Chondrocyte (in vitro differentiated cells): ENCODE data around the gene CDK9. TPM values are rescaled to one million over a fixed set of nuclear protein-coding genes. Genes with fewer than 3 reads are reported as not detected.
"Not testable (repeated sequence)": the region's sequence is repeated elsewhere in the genome, so short reads cannot be mapped to it uniquely, and the experiment has no call there.

ENCODE experiments used
- DNase-seq: peaks from one replicate; pipeline ENCODE4 v3.0.0; 2021; ENCODE audit warnings: mixed read lengths, low spot score
- H3K27ac Mint-ChIP-seq: one replicate; pipeline ENCODE4 v1.8.0; 2021; ENCODE audit warnings: mild to moderate bottlenecking, moderate library complexity, mixed read lengths; ENCODE audit not compliant: unreplicated experiment
- H3K27me3 Mint-ChIP-seq: 2 replicates; pipeline ENCODE4 v1.8.0; 2021; ENCODE audit warnings: low read depth, mixed read lengths
- H3K36me3 Mint-ChIP-seq: 2 replicates; pipeline ENCODE4 v1.8.0; 2021; ENCODE audit warnings: low read depth, mixed read lengths
- H3K4me1 Mint-ChIP-seq: 2 replicates; pipeline ENCODE4 v1.8.0; 2021; ENCODE audit warnings: low read depth, mild to moderate bottlenecking, mixed read lengths
- H3K4me3 Mint-ChIP-seq: one replicate; pipeline ENCODE4 v1.8.0; 2021; ENCODE audit warnings: mild to moderate bottlenecking, moderate library complexity, mixed read lengths; ENCODE audit not compliant: unreplicated experiment
- H3K9me3 Mint-ChIP-seq: 2 replicates; pipeline ENCODE4 v1.8.0; 2021; ENCODE audit warnings: low read depth, mixed read lengths
- CTCF ChIP-seq: fragments of 200-600 bp; sonication (generic); IDR thresholded peaks from 2 replicates; pipeline ENCODE4 v1.5.0; 2021; ENCODE audit warnings: antibody characterized with exemption, mild to moderate bottlenecking, moderate library complexity
- total RNA-seq: library from RNA; stranded (reverse); gene quantifications from 3 replicates; pipeline ENCODE4 v1.2.1, GENCODE V29; 2021

CDK9 gene
- total RNA-seq, 1 donor from 2014 or later: 60.3 TPM

- peaks cover 34% of the 10 kb centered on the region for H3K4me1 Mint-ChIP-seq
- no peaks in the 10 kb centered on the region for H3K27me3 Mint-ChIP-seq
- H3K4me3 Mint-ChIP-seq: no peak overlapping the region
- H3K27ac Mint-ChIP-seq: no peak overlapping the region
- H3K9me3 Mint-ChIP-seq: no peaks in the 10 kb centered on the region
- TF ChIP-seq CTCF: no peak
- DNase-seq: no peak
- peaks cover 2% of the 10 kb centered on the region for H3K36me3 Mint-ChIP-seq
These were observed 43.5 kb downstream of the CDK9 start for GRCh38 chr9:127829205-127829906.

GRCh38 chr9:127832248-127832647 is 46.4 kb downstream of the CDK9 start:
- Mint-ChIP-seq H3K4me1 (peaks cover 52% of the 10 kb centered on the region), H3K9me3 (no peaks in the 10 kb centered on the region), H3K4me3 (no peak overlapping the region), H3K36me3 (no peaks in the 10 kb centered on the region), H3K27me3 (no peaks in the 10 kb centered on the region), H3K27ac (peak overlapping the region; percentile 80)
- TF ChIP-seq CTCF: no peak
- no peak for DNase-seq

GRCh38 chr9:127833555-127833954 is 47.7 kb downstream of the CDK9 start:
- no peak for DNase-seq
- peak overlapping the region; percentile 54 for H3K27ac Mint-ChIP-seq
- H3K36me3 Mint-ChIP-seq: no peaks in the 10 kb centered on the region
- no peaks in the 10 kb centered on the region for H3K9me3 Mint-ChIP-seq
- H3K4me1 Mint-ChIP-seq: peaks cover 58% of the 10 kb centered on the region
- no peaks in the 10 kb centered on the region for H3K27me3 Mint-ChIP-seq
- no peak for TF ChIP-seq CTCF
- H3K4me3 Mint-ChIP-seq: no peak overlapping the region

- Mint-ChIP-seq H3K36me3 (peaks cover 2% of the 10 kb centered on the region), H3K4me3 (peak overlapping the region; percentile 45), H3K9me3 (no peaks in the 10 kb centered on the region), H3K4me1 (peaks cover 60% of the 10 kb centered on the region), H3K27me3 (no peaks in the 10 kb centered on the region), H3K27ac (peak overlapping the region; percentile 98)
- no peak for TF ChIP-seq CTCF
- DNase-seq: no peak
These were observed 50.2 kb downstream of the CDK9 start for GRCh38 chr9:127835991-127836516.

- H3K9me3 Mint-ChIP-seq, H3K4me3 Mint-ChIP-seq, H3K36me3 Mint-ChIP-seq, H3K27me3 Mint-ChIP-seq, DNase-seq: not testable (repeated sequence)
- Mint-ChIP-seq H3K4me1 (peaks cover 60% of the 10 kb centered on the region), H3K27ac (peak overlapping the region; percentile 98)
These were observed 50.7 kb downstream of the CDK9 start for GRCh38 chr9:127836561-127836960.

- DNase-seq: no peak
- H3K4me1 Mint-ChIP-seq: peaks cover 54% of the 10 kb centered on the region
These were observed 51.5 kb downstream of the CDK9 start for GRCh38 chr9:127837346-127837745.

More at GRCh38 chr9:127837346-127837745, 51.5 kb downstream of the CDK9 start:
- no peaks in the 10 kb centered on the region for H3K9me3 Mint-ChIP-seq
- peaks cover 4% of the 10 kb centered on the region for H3K36me3 Mint-ChIP-seq
- H3K27me3 Mint-ChIP-seq: no peaks in the 10 kb centered on the region
- no peak overlapping the region for H3K4me3 Mint-ChIP-seq
- TF ChIP-seq CTCF: no peak
- H3K27ac Mint-ChIP-seq: peak overlapping the region; percentile 87
